Mammary epithelial cell (primary cell): ENCODE measurements around the gene SYNRG.

ENCODE experiments used
- CTCF ChIP-seq, 2 donors: IDR thresholded peaks in 1 of 2; conservative IDR thresholded peaks in 1 of 2; 2 replicates each; pipeline ENCODE4 v1.5.1; 2011 to 2012; ENCODE audit warnings: inconsistent platforms in 2 of 2, low read length in 2 of 2, mild to moderate bottlenecking in 2 of 2, control low read depth in 1 of 2, low read depth in 1 of 2; ENCODE audit not compliant: insufficient read depth in 1 of 2; ENCODE audit errors: extremely low read depth in 1 of 2
- EZH2 ChIP-seq: IDR thresholded peaks from 2 replicates; pipeline ENCODE4 v1.6.1; 2012; ENCODE audit warnings: low read length, inconsistent platforms, borderline replicate concordance

- TF ChIP-seq CTCF (conservative IDR thresholded peaks at IDR 0.05 in 1 of 2, IDR thresholded peaks at IDR 0.05 in 1 of 2; ENCODE audit: extremely low read depth in 1 of 2, insufficient read depth in 1 of 2, low read depth in 1 of 2, low read length in 2 of 2): no peak
- TF ChIP-seq EZH2: no peak
Observed at GRCh38 chr17:37585066-37585465, 24.2 kb downstream of the SYNRG start.
